ENCODE data around the gene TTC12. TPM values are rescaled to one million over a fixed set of nuclear protein-coding genes. Genes with fewer than 3 reads are reported as not detected.

TTC12 gene
- total RNA-seq, 1 experiment from 2014 or later = 19.4 TPM

- no peaks in the 10 kb centered on the region for H3K9me3 Mint-ChIP-seq (ENCODE audit: unreplicated experiment)
- H3K36me3 Mint-ChIP-seq (ENCODE audit: insufficient read depth, unreplicated experiment) = peaks cover 4% of the 10 kb centered on the region
- H3K4me3 ChIP-seq (ENCODE audit: low read depth, low read length) = no peak overlapping the region
- no peak for TF ChIP-seq CTCF (IDR thresholded peaks at IDR 0.05; ENCODE audit: insufficient read depth in 1 of 2, low read depth in 1 of 2, low read length in 1 of 2, severe bottlenecking in 1 of 2, unreplicated experiment in 1 of 2)
- H3K4me1 Mint-ChIP-seq (ENCODE audit: low read depth, unreplicated experiment) = no peaks in the 10 kb centered on the region
- H3K27me3 ChIP-seq (replicated peaks; ENCODE audit: control insufficient read depth, insufficient read depth, low read length) = no peaks in the 10 kb centered on the region
- no peak overlapping the region for H3K27ac Mint-ChIP-seq (ENCODE audit: unreplicated experiment)
- H3K27me3 Mint-ChIP-seq (ENCODE audit: insufficient read depth, unreplicated experiment) = no peaks in the 10 kb centered on the region
- no peaks in the 10 kb centered on the region for H3K9me3 ChIP-seq
- ChIA-PET POLR2A (no interaction called here), CTCF (no interaction called here)
- no peaks in the 10 kb centered on the region for H3K4me1 ChIP-seq
- no peak overlapping the region for H3K4me3 Mint-ChIP-seq (ENCODE audit: unreplicated experiment)
- no peak for DNase-seq
- no TSS peak for BruUV-seq (replicated peaks)
- intact Hi-C loops (cut with micrococcal nuclease; ENCODE audit: unreplicated experiment) = no loop called here
- no peaks in the 10 kb centered on the region; the same call in 1 of the 2 replicates for H3K36me3 ChIP-seq (ENCODE audit: control insufficient read depth, insufficient read depth, low read length)
Observed at GRCh38 chr11:113329725-113330124, 15.3 kb downstream of the TTC12 start.

GRCh38 chr11:113331441-113331840 is 17.1 kb downstream of the TTC12 start:
- peaks cover 4% of the 10 kb centered on the region for H3K36me3 Mint-ChIP-seq (ENCODE audit: insufficient read depth, unreplicated experiment)
- no TSS peak for BruUV-seq (replicated peaks)

GRCh38 chr11:113332023-113332422 is 17.6 kb downstream of the TTC12 start:
- H3K4me1 Mint-ChIP-seq (ENCODE audit: low read depth, unreplicated experiment) = peaks cover 1% of the 10 kb centered on the region
- no peak overlapping the region for H3K27ac Mint-ChIP-seq (ENCODE audit: unreplicated experiment)
- CTCF ChIA-PET = no interaction called here
- H3K36me3 Mint-ChIP-seq (ENCODE audit: insufficient read depth, unreplicated experiment) = peaks cover 4% of the 10 kb centered on the region
- Histone ChIP-seq H3K4me1 (no peaks in the 10 kb centered on the region), H3K36me3 (ENCODE audit: control insufficient read depth, insufficient read depth, low read length) (no peaks in the 10 kb centered on the region; the same call in 1 of the 2 replicates), H3K27me3 (replicated peaks; ENCODE audit: control insufficient read depth, insufficient read depth, low read length) (no peaks in the 10 kb centered on the region), H3K4me3 (ENCODE audit: low read depth, low read length) (no peak overlapping the region), H3K9me3 (peaks cover 14% of the 10 kb centered on the region)
- TF ChIP-seq CTCF (IDR thresholded peaks at IDR 0.05; ENCODE audit: insufficient read depth in 1 of 2, low read depth in 1 of 2, low read length in 1 of 2, severe bottlenecking in 1 of 2, unreplicated experiment in 1 of 2) = no peak
- BruUV-seq (replicated peaks) = no TSS peak
- no peak for DNase-seq
- no peak overlapping the region for H3K4me3 Mint-ChIP-seq (ENCODE audit: unreplicated experiment)
- H3K27me3 Mint-ChIP-seq (ENCODE audit: insufficient read depth, unreplicated experiment) = no peaks in the 10 kb centered on the region
- POLR2A ChIA-PET = no interaction called here
- H3K9me3 Mint-ChIP-seq (ENCODE audit: unreplicated experiment) = peaks cover 3% of the 10 kb centered on the region
- intact Hi-C loops (cut with micrococcal nuclease; ENCODE audit: unreplicated experiment) = no loop called here

More at GRCh38 chr11:113331441-113331840, 17.1 kb downstream of the TTC12 start:
- intact Hi-C loops (cut with micrococcal nuclease; ENCODE audit: unreplicated experiment) = no loop called here
- H3K27ac Mint-ChIP-seq (ENCODE audit: unreplicated experiment) = no peak overlapping the region
- no peak overlapping the region for H3K4me3 Mint-ChIP-seq (ENCODE audit: unreplicated experiment)
- no peak overlapping the region for H3K4me3 ChIP-seq (ENCODE audit: low read depth, low read length)
- H3K36me3 ChIP-seq (ENCODE audit: control insufficient read depth, insufficient read depth, low read length) = no peaks in the 10 kb centered on the region; the same call in 1 of the 2 replicates
- H3K9me3 Mint-ChIP-seq (ENCODE audit: unreplicated experiment) = no peaks in the 10 kb centered on the region
- ChIA-PET POLR2A (no interaction called here), CTCF (no interaction called here)
- no peaks in the 10 kb centered on the region for H3K27me3 Mint-ChIP-seq (ENCODE audit: insufficient read depth, unreplicated experiment)
- no peaks in the 10 kb centered on the region for H3K4me1 ChIP-seq
- H3K9me3 ChIP-seq = peaks cover 8% of the 10 kb centered on the region; the same call in 1 of the 2 replicates
- no peaks in the 10 kb centered on the region for H3K4me1 Mint-ChIP-seq (ENCODE audit: low read depth, unreplicated experiment)
- no peak for TF ChIP-seq CTCF (IDR thresholded peaks at IDR 0.05; ENCODE audit: insufficient read depth in 1 of 2, low read depth in 1 of 2, low read length in 1 of 2, severe bottlenecking in 1 of 2, unreplicated experiment in 1 of 2)
- no peak for DNase-seq
- no peaks in the 10 kb centered on the region for H3K27me3 ChIP-seq (replicated peaks; ENCODE audit: control insufficient read depth, insufficient read depth, low read length)
